H9 (cell line): ENCODE measurements around the gene SKIDA1. TPM values are rescaled to one million over a fixed set of nuclear protein-coding genes. Genes with fewer than 3 reads are reported as not detected.

Experiments used
- DNase-seq: peaks from one replicate; pipeline ENCODE4 v3.0.0-alpha.2; 2017
- H2AFZ ChIP-seq: one replicate; pipeline ENCODE4 v1.6.1; 2013; ENCODE audit warnings: mild to moderate bottlenecking, low read length, control low read depth, moderate library complexity
- H2AK5ac ChIP-seq: 2 replicates; pipeline ENCODE4 v1.6.1; 2013; ENCODE audit warnings: low read length, control low read depth, mixed read lengths; ENCODE audit not compliant: insufficient read length
- H2BK120ac ChIP-seq: one replicate; pipeline ENCODE4 v1.6.1; 2013; ENCODE audit warnings: low read depth, mild to moderate bottlenecking, low read length, control low read depth, inconsistent platforms; ENCODE audit not compliant: poor library complexity, severe bottlenecking
- H2BK12ac ChIP-seq: 2 replicates; pipeline ENCODE4 v1.6.1; 2013; ENCODE audit warnings: low read length, control low read depth, mixed read lengths, low read depth; ENCODE audit not compliant: insufficient read length
- H2BK15ac ChIP-seq: 2 replicates; pipeline ENCODE4 v1.6.1; 2013; ENCODE audit warnings: low read depth, low read length, control low read depth
- H2BK20ac ChIP-seq: one replicate; pipeline ENCODE4 v1.6.1; 2013; ENCODE audit warnings: low read depth, mild to moderate bottlenecking, low read length, control low read depth, inconsistent platforms; ENCODE audit not compliant: poor library complexity, severe bottlenecking
- H2BK5ac ChIP-seq: 2 replicates; pipeline ENCODE4 v1.6.1; 2013; ENCODE audit warnings: low read length, control low read depth, mixed read lengths; ENCODE audit not compliant: insufficient read length
- H3K14ac ChIP-seq: 2 replicates; pipeline ENCODE4 v1.6.1; 2013; ENCODE audit warnings: low read length, control low read depth; ENCODE audit not compliant: insufficient read depth
- H3K18ac ChIP-seq: 2 replicates; pipeline ENCODE4 v1.6.1; 2013; ENCODE audit warnings: low read depth, mild to moderate bottlenecking, mixed read lengths, low read length, control low read depth; ENCODE audit not compliant: insufficient read length
- H3K23ac ChIP-seq: 2 replicates; pipeline ENCODE4 v1.6.1; 2013; ENCODE audit warnings: low read length, control low read depth, mixed read lengths, low read depth; ENCODE audit not compliant: insufficient read length
- H3K23me2 ChIP-seq: 2 replicates; pipeline ENCODE4 v1.6.1; 2013; ENCODE audit warnings: low read depth, mild to moderate bottlenecking, mixed read lengths, low read length, control low read depth; ENCODE audit not compliant: insufficient read length, poor library complexity, severe bottlenecking
- H3K27ac ChIP-seq: 2 replicates; pipeline ENCODE4 v1.5.1; 2013; ENCODE audit warnings: low read length, control low read depth, mixed read lengths, low read depth; ENCODE audit not compliant: insufficient read length
- H3K27me3 ChIP-seq: 2 replicates; pipeline ENCODE4 v1.6.1; 2013; ENCODE audit warnings: low read length, control low read depth, inconsistent platforms; ENCODE audit not compliant: insufficient read depth
- H3K4ac ChIP-seq: 2 replicates; pipeline ENCODE4 v1.6.1; 2013; ENCODE audit warnings: low read depth, mild to moderate bottlenecking, control low read depth, inconsistent platforms, low read length, moderate library complexity
- H3K4me1 ChIP-seq: 2 replicates; pipeline ENCODE4 v1.6.1; 2013; ENCODE audit warnings: low read length, control low read depth, inconsistent platforms; ENCODE audit not compliant: insufficient read depth
- H3K4me2 ChIP-seq: 2 replicates; pipeline ENCODE4 v1.6.1; 2013; ENCODE audit warnings: low read length, control low read depth, mixed read lengths; ENCODE audit not compliant: insufficient read length, insufficient read depth
- H3K56ac ChIP-seq: 2 replicates; pipeline ENCODE4 v1.6.1; 2013; ENCODE audit warnings: low read depth, mild to moderate bottlenecking, mixed read lengths, low read length, control low read depth; ENCODE audit not compliant: insufficient read length
- H3K79me1 ChIP-seq: 2 replicates; pipeline ENCODE4 v1.6.1; 2013; ENCODE audit warnings: low read depth, mild to moderate bottlenecking, moderate library complexity, low read length, control low read depth, inconsistent platforms; ENCODE audit not compliant: insufficient read depth, poor library complexity, severe bottlenecking
- H3K79me2 ChIP-seq: 2 replicates; pipeline ENCODE4 v1.6.1; 2013; ENCODE audit warnings: low read length, control low read depth, inconsistent platforms; ENCODE audit not compliant: insufficient read depth
- H3K9ac ChIP-seq: 2 replicates; pipeline ENCODE4 v1.6.1; 2013; ENCODE audit warnings: low read length, control low read depth, mixed read lengths; ENCODE audit not compliant: insufficient read length; ENCODE audit errors: extremely low read depth
- H3K9me3 ChIP-seq: one replicate; pipeline ENCODE4 v1.6.1; 2013; ENCODE audit warnings: low read depth, low read length, inconsistent platforms; ENCODE audit not compliant: control insufficient read depth
- H3T11ph ChIP-seq: one replicate; pipeline ENCODE4 v1.6.1; 2013; ENCODE audit warnings: mild to moderate bottlenecking, low read length, control low read depth, inconsistent platforms
- H4K20me1 ChIP-seq: one replicate; pipeline ENCODE4 v1.6.1; 2013; ENCODE audit not compliant: control insufficient read depth, insufficient read length, insufficient read depth
- H4K5ac ChIP-seq: 2 replicates; pipeline ENCODE4 v1.6.1; 2013; ENCODE audit warnings: low read depth, mild to moderate bottlenecking, mixed read lengths, low read length, control low read depth; ENCODE audit not compliant: insufficient read length
- H4K8ac ChIP-seq: replicated peaks from 2 replicates; pipeline ENCODE4 v1.6.1; 2013; ENCODE audit warnings: low read length, control low read depth, mixed read lengths, low read depth; ENCODE audit not compliant: insufficient read length
- H4K91ac ChIP-seq: 2 replicates; pipeline ENCODE4 v1.6.1; 2013; ENCODE audit warnings: low read depth, mild to moderate bottlenecking, moderate library complexity, mixed read lengths, low read length, control low read depth; ENCODE audit not compliant: insufficient read length
- H3K27ac Mint-ChIP-seq, 3 experiments: 2 replicates in 2 of 3; 3 replicates in 1 of 3; pipeline ENCODE4 v1.8.0; 2020 to 2021; ENCODE audit warnings: mixed read lengths in 3 of 3, mild to moderate bottlenecking in 1 of 3, moderate library complexity in 1 of 3
- H3K27me3 Mint-ChIP-seq: 2 replicates; pipeline ENCODE4 v1.8.0; 2021; ENCODE audit warnings: low read depth, mild to moderate bottlenecking, moderate library complexity, mixed read lengths
- H3K36me3 Mint-ChIP-seq, 3 experiments: 2 replicates in 2 of 3; 3 replicates in 1 of 3; pipeline ENCODE4 v1.8.0; 2020 to 2021; ENCODE audit warnings: low read depth in 3 of 3, mixed read lengths in 3 of 3; ENCODE audit not compliant: insufficient read depth in 1 of 3
- H3K4me1 Mint-ChIP-seq, 2 experiments: 2 replicates each; pipeline ENCODE4 v1.8.0; 2020; ENCODE audit warnings: mixed read lengths in 2 of 2
- H3K4me3 Mint-ChIP-seq, 2 experiments: 2 replicates in 1 of 2; 3 replicates in 1 of 2; pipeline ENCODE4 v1.8.0; 2020 to 2021; ENCODE audit warnings: mild to moderate bottlenecking in 2 of 2, mixed read lengths in 2 of 2, moderate library complexity in 1 of 2
- H3K9me3 Mint-ChIP-seq, 2 experiments: 2 replicates in 1 of 2; 3 replicates in 1 of 2; pipeline ENCODE4 v1.8.0; 2020; ENCODE audit warnings: mild to moderate bottlenecking in 2 of 2, mixed read lengths in 2 of 2, moderate library complexity in 1 of 2
- WGBS: extraction: QIAGEN DNeasy Blood & Tissue Kit; methylation state at CpG from one replicate; pipeline ENCODE4 v1.1.7; 2013; ENCODE audit warnings: missing lambda C conversion rate, low lambda C conversion rate, mixed read lengths; ENCODE audit not compliant: insufficient read length; ENCODE audit errors: extremely low coverage; 5-methylcytosine and 5-hydroxymethylcytosine counted together
- total RNA-seq: library from RNA; stranded (reverse); gene quantifications from 2 replicates; pipeline ENCODE4 v1.2.1, GENCODE V29; 2021
- TF ChIP-seq, protein P1 (sequence below): fragments of 200-600 bp; sonication (generic); conservative IDR thresholded peaks from 3 replicates; pipeline ENCODE4 v1.8.0; 2021; ENCODE audit warnings: antibody characterized with exemption, mild to moderate bottlenecking

SKIDA1 gene
- total RNA-seq, 1 experiment from 2014 or later = 5.9 TPM

DNA sequence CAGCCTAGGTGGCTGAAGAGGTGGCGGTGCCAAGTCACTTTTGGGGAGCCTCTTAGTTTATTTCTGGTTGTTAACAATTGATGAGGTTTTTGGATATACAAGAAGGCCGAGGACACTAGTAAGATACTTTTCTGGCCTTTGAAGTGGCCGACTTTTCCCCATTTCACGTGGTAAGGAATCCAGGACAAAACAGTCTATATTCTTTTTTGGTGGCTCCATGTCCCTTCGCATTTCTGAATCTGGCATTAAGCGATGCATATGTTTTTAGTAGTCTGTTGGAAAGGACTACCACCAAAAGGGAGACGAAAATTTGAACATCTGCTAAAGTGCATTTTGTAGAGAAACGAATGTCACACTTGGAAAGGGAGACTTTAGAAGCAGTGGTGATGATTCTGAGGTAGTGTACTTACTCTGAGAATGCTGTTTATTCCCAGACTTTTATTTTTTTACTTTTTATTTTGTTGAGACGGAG, 10.0 kb upstream of the SKIDA1 start:
- Histone ChIP-seq H3K79me1 (peaks cover 5% of the 10 kb centered on the region), H2BK120ac (no peak overlapping the region), H3K18ac (no peak overlapping the region), H4K91ac (no peak overlapping the region), H3K27me3 (no peaks in the 10 kb centered on the region), H3K9ac (no peak overlapping the region), H3K23me2 (peaks cover 7% of the 10 kb centered on the region), H2BK12ac (no peak overlapping the region), H3K9me3 (no peaks in the 10 kb centered on the region), H3K14ac (no peak overlapping the region; the same call in 1 of the 2 replicates), H2BK20ac (no peak overlapping the region), H3K56ac (no peak overlapping the region), H3K4me1 (peaks cover 4% of the 10 kb centered on the region; the same call in 1 of the 2 replicates), H3T11ph (no peak overlapping the region), H3K4ac (no peak overlapping the region), H3K23ac (no peak overlapping the region), H2AFZ (no peak overlapping the region), H3K79me2 (peaks cover 11% of the 10 kb centered on the region; the same call in 1 of the 2 replicates), H2AK5ac (no peak overlapping the region), H4K5ac (no peak overlapping the region), H3K4me2 (peak overlapping the region; percentile 29), H4K20me1 (no peaks in the 10 kb centered on the region), H2BK15ac (no peak overlapping the region), H4K8ac (no peak overlapping the region), H2BK5ac (no peak overlapping the region), H3K27ac (no peak overlapping the region)
- Mint-ChIP-seq H3K36me3 (peaks cover 21 to 38% (median 34%) of the 10 kb centered on the region in 3 experiments; a peak in 6 of 7 replicates), H3K4me1 (peaks cover 23 to 34% of the 10 kb centered on the region in 2 experiments), H3K4me3 (peak overlapping the region; percentile 80 to 81), H3K9me3 (no peaks in the 10 kb centered on the region), H3K27me3 (no peaks in the 10 kb centered on the region), H3K27ac (peak overlapping the region; percentile 46 to 76 (median 70); a peak in 4 of 7 replicates)
- DNase-seq = no peak
- TF ChIP-seq, protein P1, sequence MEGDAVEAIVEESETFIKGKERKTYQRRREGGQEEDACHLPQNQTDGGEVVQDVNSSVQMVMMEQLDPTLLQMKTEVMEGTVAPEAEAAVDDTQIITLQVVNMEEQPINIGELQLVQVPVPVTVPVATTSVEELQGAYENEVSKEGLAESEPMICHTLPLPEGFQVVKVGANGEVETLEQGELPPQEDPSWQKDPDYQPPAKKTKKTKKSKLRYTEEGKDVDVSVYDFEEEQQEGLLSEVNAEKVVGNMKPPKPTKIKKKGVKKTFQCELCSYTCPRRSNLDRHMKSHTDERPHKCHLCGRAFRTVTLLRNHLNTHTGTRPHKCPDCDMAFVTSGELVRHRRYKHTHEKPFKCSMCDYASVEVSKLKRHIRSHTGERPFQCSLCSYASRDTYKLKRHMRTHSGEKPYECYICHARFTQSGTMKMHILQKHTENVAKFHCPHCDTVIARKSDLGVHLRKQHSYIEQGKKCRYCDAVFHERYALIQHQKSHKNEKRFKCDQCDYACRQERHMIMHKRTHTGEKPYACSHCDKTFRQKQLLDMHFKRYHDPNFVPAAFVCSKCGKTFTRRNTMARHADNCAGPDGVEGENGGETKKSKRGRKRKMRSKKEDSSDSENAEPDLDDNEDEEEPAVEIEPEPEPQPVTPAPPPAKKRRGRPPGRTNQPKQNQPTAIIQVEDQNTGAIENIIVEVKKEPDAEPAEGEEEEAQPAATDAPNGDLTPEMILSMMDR = no peak
- WGBS = no CpG with 5 or more reads among the region's 9 CpGs
